ENCODE measurements around the gene GPC1. TPM values are rescaled to one million over a fixed set of nuclear protein-coding genes. Genes with fewer than 3 reads are reported as not detected.

Gene GPC1
- total RNA-seq, 1 donor from 2014 or later: 155 TPM

DNA sequence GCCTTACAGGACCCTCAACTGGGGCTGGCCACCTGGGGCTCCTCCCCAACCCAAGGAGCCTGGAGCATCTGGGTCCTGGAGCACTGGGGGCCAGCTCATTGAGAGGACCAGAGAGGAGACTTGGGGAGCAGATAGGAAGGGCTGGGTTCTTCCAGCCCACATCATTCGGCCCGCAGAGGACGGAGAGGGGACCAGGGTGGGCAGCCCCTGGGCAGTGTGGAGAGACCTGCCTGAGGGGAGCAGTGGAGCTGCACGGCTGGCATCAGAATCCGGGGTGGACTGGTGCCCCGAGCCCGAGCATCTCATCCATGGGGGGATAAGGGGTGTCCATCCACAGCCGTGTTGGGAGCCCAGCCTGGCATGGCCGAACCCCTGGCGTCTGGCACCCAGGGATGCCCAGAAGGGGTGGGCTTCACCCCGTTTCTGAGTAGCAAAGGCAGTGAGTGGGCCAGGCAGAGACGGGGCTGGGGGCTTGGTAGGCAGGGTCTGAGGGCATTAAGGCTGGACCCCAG is 11.3 kb downstream of the GPC1 start:
- H3K4me3 Mint-ChIP-seq (ENCODE audit: unreplicated experiment): no peak overlapping the region
- H3K4me1 Mint-ChIP-seq (ENCODE audit: low read depth, unreplicated experiment): peaks cover 21% of the 10 kb centered on the region
- TF ChIP-seq, protein P1, sequence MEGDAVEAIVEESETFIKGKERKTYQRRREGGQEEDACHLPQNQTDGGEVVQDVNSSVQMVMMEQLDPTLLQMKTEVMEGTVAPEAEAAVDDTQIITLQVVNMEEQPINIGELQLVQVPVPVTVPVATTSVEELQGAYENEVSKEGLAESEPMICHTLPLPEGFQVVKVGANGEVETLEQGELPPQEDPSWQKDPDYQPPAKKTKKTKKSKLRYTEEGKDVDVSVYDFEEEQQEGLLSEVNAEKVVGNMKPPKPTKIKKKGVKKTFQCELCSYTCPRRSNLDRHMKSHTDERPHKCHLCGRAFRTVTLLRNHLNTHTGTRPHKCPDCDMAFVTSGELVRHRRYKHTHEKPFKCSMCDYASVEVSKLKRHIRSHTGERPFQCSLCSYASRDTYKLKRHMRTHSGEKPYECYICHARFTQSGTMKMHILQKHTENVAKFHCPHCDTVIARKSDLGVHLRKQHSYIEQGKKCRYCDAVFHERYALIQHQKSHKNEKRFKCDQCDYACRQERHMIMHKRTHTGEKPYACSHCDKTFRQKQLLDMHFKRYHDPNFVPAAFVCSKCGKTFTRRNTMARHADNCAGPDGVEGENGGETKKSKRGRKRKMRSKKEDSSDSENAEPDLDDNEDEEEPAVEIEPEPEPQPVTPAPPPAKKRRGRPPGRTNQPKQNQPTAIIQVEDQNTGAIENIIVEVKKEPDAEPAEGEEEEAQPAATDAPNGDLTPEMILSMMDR (IDR thresholded peaks at IDR 0.05; ENCODE audit: partially characterized antibody, unreplicated experiment): no peak
- H3K9me3 Mint-ChIP-seq (ENCODE audit: unreplicated experiment): peaks cover 4% of the 10 kb centered on the region
- DNase-seq: no peak
- no peak overlapping the region for H3K27ac Mint-ChIP-seq (ENCODE audit: unreplicated experiment)
- peaks cover 7% of the 10 kb centered on the region for H3K27me3 Mint-ChIP-seq (ENCODE audit: unreplicated experiment)
- no peaks in the 10 kb centered on the region for H3K36me3 Mint-ChIP-seq (ENCODE audit: unreplicated experiment)

DNA sequence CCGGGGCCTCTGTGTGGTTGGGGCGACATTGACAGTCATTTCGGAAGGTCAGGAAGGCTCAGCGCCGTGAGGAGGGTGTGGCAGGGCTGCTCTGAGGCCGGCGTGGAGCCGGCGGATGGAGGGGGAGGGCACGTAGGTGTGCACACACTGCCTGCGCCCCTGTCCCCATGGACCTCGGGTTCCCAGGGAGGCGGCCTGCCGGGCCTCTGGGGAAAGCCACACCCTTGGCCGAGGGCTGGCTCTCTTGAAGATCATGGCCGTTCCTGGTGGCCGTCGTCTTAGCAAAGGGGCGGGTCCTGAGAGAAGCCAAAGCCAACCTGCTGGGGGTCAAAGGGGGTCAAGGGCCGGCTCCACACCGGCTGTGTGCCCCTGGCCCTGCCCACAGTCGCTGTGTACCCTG is 11.9 kb downstream of the GPC1 start:
- no peaks in the 10 kb centered on the region for H3K36me3 Mint-ChIP-seq (ENCODE audit: unreplicated experiment)
- TF ChIP-seq, protein P1 (IDR thresholded peaks at IDR 0.05; ENCODE audit: partially characterized antibody, unreplicated experiment): no peak
- H3K4me3 Mint-ChIP-seq (ENCODE audit: unreplicated experiment): no peak overlapping the region
- H3K9me3 Mint-ChIP-seq (ENCODE audit: unreplicated experiment): peaks cover 6% of the 10 kb centered on the region
- peaks cover 12% of the 10 kb centered on the region for H3K27me3 Mint-ChIP-seq (ENCODE audit: unreplicated experiment)
- H3K4me1 Mint-ChIP-seq (ENCODE audit: low read depth, unreplicated experiment): peaks cover 21% of the 10 kb centered on the region
- H3K27ac Mint-ChIP-seq (ENCODE audit: unreplicated experiment): no peak overlapping the region
- DNase-seq: no peak

DNA sequence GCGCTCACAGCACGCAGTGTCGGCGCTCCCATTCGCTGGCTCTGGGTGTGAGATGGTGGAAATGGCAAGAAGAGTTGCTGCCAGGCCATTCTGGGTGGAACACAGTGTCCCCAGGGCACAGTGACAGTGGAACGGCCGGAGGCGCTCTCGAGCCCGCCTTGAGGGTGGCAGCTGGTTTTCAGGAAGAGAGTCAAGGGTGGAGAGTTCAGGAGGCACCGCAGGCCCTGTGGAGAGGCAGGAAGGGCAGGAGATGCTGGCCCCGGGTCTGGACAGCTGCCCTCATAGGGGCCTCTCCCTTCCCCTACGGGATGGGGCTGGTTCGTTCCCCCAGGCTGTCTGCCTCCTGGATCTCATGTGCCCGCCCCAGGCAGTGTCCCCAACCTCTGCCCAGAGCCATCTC is 12.5 kb downstream of the GPC1 start:
- Mint-ChIP-seq H3K9me3 (ENCODE audit: unreplicated experiment) (peaks cover 6% of the 10 kb centered on the region), H3K36me3 (ENCODE audit: unreplicated experiment) (no peaks in the 10 kb centered on the region), H3K4me3 (ENCODE audit: unreplicated experiment) (no peak overlapping the region), H3K27me3 (ENCODE audit: unreplicated experiment) (peaks cover 12% of the 10 kb centered on the region), H3K4me1 (ENCODE audit: low read depth, unreplicated experiment) (peaks cover 21% of the 10 kb centered on the region), H3K27ac (ENCODE audit: unreplicated experiment) (no peak overlapping the region)
- DNase-seq: no peak
- TF ChIP-seq, protein P1 (IDR thresholded peaks at IDR 0.05; ENCODE audit: partially characterized antibody, unreplicated experiment): no peak

DNA sequence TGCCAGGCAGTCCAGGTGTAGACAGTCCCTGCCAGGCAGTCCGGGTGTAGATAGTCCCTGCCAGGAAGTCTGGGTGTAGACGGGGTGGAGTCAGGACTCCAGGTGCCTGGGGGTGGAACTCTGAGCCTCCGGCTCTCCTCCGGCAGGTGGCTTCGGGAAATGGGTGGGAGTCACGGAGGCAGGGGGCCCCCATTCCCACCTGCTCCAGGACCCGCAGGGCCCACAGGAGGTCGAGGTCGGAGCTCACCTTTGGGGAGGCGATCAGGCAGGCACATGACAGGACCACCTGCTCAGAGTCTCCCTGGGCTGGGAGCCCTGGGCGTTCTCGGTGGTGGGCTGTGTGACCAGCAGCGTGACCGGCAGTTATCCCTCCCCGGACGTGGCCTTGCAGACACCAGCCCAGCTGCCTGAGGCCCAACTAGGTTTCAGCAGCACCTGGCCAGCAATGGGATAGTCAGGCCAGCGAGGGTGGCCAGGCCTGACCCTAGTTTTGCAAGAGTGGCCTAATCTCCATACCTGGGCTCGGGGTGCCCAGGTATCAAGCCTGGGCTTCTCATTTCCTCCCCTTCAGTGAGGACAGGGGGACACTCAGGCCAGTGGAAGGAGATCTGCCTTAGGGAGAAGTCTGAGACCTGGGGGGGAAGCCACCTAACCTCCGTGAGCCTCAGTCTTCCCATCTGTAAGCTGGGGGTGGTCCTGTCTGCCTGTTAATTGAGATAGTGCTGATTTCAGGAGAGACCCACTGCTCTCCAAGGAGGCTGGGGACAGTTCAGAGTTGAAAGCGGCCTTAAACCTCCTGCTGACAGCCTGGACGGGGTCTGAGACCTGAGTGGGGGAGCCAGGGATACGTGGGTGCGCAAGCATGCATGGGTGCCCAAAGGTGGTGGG is 13.2 kb downstream of the GPC1 start:
- Mint-ChIP-seq H3K27me3 (ENCODE audit: unreplicated experiment) (peaks cover 12% of the 10 kb centered on the region), H3K9me3 (ENCODE audit: unreplicated experiment) (peaks cover 6% of the 10 kb centered on the region), H3K36me3 (ENCODE audit: unreplicated experiment) (no peaks in the 10 kb centered on the region), H3K4me3 (ENCODE audit: unreplicated experiment) (no peak overlapping the region), H3K4me1 (ENCODE audit: low read depth, unreplicated experiment) (peaks cover 21% of the 10 kb centered on the region), H3K27ac (ENCODE audit: unreplicated experiment) (no peak overlapping the region)
- no peak for DNase-seq
- TF ChIP-seq, protein P1 (IDR thresholded peaks at IDR 0.05; ENCODE audit: partially characterized antibody, unreplicated experiment): no peak
